HCEC 1CT (cell line): ENCODE results near the gene TPK1.
"Not testable (repeated sequence)": the region's sequence is repeated elsewhere in the genome, so short reads cannot be mapped to it uniquely, and the experiment has no call there.

Experiments
- DNase-seq: peaks from one replicate; pipeline ENCODE4 v3.0.0-alpha.2; 2017

TPK1 gene

DNA sequence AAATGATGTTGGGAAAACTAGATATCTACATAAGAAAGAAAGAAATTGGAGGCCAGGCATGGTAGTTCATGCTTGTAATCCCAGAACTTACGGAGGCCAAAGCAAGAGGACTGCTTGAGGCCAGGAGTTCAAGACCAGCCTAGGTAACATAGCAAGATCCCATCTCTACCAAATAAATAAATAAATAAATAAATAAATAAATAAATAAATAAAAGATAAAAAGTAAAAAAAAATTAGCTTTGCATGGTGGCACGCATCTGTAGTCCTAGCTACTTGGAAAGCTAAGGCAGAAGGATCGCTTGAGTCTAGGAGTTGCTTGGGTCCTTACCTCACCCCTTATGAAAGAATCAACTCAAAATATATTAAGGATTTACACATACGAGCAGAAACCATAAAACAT, 238.9 kb downstream of the TPK1 start:
- no peak for DNase-seq

DNA sequence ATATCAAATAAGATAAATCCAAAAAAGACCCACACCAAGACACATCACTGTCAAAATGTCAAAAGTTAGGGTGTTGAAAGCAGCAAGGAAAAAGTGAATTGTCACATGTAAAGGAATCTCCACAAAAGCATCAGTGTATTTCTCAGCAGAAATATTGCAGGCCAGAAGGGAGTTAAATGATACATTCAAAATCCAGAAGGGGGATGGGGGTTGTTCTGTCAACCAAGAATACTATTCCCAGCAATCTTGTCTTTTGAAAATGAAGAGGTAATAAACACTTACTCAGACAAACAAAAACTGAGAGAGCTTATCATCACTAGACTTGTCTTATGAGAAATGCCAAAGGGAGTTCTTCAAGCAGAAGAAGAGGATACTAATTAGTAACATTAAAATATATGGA, 241.3 kb downstream of the TPK1 start:
- DNase-seq = no peak

GRCh38 chr7:144588559-144589051, 247.2 kb downstream of the TPK1 start:
- DNase-seq = no peak

DNA sequence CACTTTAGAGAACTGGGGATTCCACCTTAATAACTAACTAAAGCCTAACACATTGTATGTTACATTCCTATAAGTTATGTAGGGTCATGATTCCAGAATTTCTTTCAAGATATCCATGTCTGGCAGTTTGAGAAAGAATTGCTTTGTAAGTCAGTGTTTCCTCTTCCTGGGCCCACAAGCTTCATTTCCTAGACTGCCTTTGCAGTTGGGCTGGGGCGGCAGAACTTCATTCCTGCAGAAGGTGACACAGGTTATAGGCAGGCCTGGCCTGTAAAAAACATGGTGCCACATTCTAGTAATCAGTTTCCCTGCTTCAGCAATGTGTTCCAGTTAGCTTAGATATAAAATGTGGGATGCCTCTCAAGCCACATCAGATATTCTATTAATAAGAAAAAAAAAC, 248.2 kb downstream of the TPK1 start:
- DNase-seq = no peak

DNA sequence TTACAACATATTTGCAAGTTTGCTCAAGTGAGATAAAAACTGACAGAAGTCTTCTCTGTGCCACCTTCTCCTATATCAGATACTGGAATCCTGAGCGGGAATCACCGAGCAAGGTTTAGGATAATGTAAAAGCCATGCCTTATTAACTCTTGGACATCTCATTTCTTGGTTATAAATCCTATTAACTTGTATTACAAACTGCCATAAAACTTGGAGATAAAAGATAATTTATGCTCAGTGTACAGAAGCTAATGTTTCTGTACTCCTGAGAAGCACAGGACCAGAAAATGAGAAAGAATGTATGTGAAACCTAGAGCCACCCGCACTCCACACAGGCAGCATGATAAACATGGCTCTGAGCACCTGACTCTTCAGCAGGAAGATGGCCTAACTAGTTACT, 251.1 kb downstream of the TPK1 start:
- DNase-seq = no peak

DNA sequence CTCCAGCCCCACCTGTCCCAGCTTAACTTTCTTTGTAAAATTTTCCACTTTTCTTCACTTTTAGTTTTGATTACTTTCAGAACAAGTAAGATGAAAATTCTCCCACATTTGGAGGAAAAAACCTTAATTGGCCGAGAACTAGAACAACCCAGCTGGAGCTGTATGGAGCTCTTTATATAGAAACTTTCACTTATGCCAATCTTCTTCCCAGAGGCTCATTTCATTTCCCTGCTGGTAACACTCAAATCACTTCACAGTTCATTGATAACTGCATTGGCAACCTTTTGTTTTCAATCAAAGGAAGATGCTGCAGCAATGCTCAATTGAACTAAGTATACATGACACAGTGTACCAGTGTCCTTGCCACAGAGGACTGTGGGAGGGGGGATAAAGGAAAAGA, 256.2 kb downstream of the TPK1 start:
- no peak for DNase-seq

DNA sequence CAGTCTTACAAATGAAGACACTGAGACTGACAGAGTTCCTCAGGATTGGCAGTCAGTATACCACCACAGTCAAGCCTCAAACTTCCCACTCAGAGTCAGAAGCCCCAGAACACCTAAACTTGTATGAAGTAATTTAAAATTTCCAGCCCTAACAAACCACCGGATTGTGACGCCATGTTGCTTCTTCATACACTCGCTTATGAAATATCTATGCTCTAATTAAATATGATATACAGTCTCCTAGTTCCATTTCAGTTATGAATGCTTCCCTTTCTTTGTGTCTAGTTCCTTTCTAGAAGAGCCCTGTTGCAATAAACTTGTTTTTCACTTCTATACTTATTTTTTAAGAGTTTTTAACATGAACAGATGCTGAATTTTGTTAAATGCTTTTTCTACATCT, 260.4 kb downstream of the TPK1 start:
- DNase-seq = no peak

GRCh38 chr7:144574753-144575152, 261.1 kb downstream of the TPK1 start:
- not testable (repeated sequence) for DNase-seq

- no peak for DNase-seq
Observed at GRCh38 chr7:144568233-144568632, 267.6 kb downstream of the TPK1 start.

DNA sequence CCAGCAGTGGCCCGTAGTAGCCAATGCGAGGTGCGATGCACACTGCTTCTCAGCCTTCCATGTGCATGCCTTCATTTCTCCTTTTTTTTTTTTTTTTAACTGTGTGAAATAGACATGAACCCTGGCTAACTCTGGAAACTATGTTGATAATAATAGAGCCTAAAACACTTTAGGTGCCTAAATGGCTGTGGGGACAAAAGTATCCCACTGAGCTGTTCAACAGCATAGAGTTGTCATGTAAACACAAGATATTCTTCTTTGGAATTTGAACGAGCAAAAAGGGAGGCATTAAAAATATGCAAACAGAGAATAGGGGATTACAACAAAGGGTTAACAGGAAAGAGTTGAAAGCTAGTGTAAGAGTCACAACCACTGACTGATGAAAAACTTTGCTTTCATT, 270.3 kb downstream of the TPK1 start:
- no peak for DNase-seq

DNA sequence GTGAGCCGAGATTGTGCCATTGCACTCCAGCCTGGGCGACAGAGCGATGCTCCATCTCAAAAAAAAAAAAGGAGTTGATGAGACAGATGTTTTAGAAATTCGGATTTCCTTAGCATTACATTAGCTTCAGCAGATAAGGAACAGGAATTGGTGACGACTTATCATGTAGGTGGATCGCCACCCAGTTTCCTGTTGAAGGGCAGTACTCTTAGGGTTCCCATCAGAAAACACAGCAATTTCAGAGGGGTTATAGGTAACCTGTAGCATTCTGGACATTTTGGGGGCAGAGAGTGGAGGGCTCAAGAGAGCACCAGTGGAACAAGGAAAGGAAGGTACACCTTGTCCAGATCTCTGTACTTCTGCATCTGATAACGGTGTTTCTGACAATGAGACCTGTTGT, 286.0 kb downstream of the TPK1 start:
- DNase-seq = no peak

GRCh38 chr7:144548556-144548955, 287.3 kb downstream of the TPK1 start:
- DNase-seq = no peak

DNA sequence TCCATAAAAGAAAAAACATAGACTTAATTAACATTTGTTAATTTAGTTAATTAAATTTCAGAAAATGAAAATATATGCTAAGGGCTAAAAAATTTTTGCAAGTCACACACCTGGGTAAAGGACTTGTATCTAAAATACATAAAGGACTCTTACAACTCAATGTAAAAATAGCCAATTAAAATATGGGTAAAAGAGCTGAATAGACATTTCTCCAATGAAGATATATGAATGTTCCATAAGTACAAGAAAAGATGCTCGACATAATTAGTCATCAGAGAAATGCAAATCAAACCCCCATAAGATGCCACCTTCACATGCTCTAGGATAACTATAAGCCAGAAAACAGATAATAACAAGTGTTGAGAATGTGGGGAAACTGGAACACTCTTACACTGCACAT, 288.0 kb downstream of the TPK1 start:
- no peak for DNase-seq

DNA sequence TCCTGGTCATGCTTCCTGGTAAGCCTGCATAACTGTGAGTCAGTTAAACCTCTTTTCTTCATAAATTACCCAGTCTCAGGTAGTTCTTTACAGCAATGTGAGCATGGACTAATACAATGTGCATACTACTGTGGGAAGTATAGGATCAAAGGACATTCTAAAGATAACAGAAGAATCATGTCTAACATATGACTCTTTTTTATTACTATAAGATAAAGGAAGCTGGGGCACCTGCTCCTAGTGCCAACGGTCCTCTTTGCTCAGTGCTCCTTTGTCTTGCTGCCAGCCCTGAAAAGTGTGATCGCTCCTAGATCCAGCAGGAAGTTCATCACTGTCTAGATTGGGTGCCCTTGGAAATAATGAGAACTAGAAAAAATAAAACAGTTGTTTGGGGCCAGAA, 289.1 kb downstream of the TPK1 start:
- DNase-seq = no peak

DNA sequence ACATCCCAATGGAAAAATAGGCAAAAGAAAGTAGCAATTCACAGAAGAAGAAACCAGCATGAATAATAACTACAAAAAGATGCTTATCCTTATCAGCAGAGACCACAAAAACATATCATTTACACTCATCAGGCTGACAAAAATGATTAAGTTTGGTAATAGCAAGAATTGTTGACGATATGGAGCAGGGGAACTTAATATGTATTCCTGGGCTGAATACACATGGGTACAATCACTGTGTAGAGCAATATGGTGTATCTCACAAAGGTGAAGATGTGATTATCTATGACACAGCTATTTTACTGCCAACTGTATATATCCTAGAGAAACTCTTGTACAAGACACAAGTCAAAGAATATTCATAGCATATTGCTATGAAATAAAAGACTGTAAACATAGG, 290.5 kb downstream of the TPK1 start:
- DNase-seq = no peak

GRCh38 chr7:144534655-144535395, 301.0 kb downstream of the TPK1 start:
- DNase-seq = no peak

DNA sequence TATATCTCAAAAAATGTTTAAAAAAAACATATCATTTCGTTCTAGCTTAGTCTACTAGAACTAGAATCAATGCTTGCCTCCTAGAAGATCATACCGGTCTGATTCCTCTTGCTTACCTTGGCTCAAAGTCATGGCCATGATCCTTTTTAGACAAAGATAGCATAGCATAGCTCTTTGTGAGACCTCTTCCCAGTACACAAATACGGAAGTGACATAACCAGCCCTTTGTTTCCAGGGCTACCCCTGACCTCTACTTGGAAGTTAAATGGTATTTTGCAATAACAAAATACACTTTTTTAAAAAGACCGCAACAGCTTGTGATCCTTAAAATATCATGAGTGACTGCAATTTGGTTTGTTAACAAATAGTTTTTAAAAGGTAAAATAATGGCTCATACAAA, 301.7 kb downstream of the TPK1 start:
- no peak for DNase-seq

GRCh38 chr7:144531181-144531580, 304.7 kb downstream of the TPK1 start:
- DNase-seq = no peak

- DNase-seq = no peak
Observed at GRCh38 chr7:144529269-144529926, 306.5 kb downstream of the TPK1 start.

- DNase-seq = no peak
Observed at GRCh38 chr7:144528536-144529045, 307.3 kb downstream of the TPK1 start.

DNA sequence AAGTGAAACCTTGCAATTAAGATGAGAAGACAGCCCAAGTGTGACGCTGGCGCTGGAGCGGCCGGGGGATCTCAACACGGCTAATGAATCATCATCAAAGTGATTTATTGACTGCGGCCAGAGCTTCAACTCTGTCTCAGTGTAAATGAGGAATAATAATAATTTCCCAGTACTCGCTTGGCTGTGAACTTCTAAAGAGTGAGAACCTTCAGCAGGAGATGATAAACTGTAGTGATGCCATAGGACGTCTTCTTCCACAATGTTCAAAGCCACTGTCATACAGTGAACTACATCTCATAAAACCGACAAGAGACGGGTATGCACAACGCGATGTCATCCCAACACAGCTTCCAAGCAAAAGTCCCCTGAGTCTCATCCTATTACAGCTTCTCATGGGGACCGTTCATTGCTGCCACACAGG, 308.8 kb downstream of the TPK1 start:
- DNase-seq = no peak

- no peak for DNase-seq
Observed at GRCh38 chr7:144525956-144526355, 309.9 kb downstream of the TPK1 start.

DNA sequence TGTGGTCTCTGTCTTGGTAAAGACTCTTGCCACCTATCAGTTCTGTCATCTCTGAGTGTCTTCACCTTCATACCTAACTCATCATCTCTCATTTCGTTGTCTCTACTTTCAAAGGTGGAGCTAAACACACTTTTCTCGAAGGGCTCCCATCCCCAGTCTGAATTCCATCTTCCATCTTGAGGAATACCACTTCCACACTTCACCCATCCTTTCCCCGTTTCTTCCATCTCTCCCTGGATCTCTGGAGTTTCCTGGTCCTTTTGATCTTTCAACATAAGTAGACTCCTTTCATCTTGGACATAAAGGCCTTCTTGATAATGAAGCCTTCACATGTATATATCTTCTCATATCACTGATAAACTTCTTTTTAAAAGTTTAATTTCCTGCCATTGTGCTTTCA, 311.6 kb downstream of the TPK1 start:
- no peak for DNase-seq

DNA sequence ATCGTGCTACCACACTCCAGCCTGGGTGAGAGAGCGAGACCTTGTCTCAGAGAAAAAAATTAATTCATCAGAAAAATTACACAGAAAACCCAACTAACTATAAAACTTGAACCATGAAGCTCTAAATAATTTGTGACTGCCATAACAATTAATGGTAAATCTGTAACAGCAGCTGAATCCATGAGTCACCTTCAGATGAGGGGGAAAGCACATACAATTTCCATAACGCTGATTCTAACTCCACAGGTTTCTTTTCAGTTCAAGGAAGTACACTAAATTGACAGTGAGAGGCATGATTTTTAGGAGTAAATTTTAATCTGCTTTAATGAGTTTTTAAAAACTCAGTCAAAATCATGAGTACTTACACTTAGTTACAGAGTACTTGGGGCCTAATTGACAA, 312.2 kb downstream of the TPK1 start:
- no peak for DNase-seq

DNA sequence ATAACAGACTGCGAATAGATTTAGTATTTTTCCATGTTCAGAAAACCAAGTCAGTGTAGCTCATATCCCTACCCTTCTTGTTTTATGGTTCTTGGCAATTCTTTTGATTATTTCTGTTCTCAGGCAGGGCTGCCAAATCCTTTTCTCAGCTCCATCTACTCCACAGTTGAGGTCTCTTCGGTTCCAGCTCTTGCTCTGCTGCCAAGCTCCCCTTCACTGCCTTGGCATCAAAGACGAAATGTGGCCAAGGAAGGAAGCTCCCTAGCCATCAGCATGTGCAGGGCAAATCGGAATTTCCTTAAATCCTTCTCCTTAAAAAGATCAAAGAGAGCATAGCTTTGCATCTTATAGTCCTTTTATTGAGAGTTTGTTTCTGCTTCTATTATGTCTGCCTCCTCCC, 315.9 kb downstream of the TPK1 start:
- no peak for DNase-seq
